SK-N-SH (cell line): ENCODE data around the gene SLC16A11. TPM values are rescaled to one million over a fixed set of nuclear protein-coding genes. Genes with fewer than 3 reads are reported as not detected.

ENCODE experiments used
- CTCF ChIA-PET: fragments of 300-600, 350-600 bp; formaldehyde crosslinking; extraction: SDS; loops from one replicate; lab custom pipeline; 2021; lab: Yijun Ruan, JAX
- POLR2A ChIA-PET: fragments of 350-600 bp; sonication (Branson Sonifier 250); formaldehyde crosslinking; extraction: SDS; loops from one replicate; lab custom pipeline; 2020; ENCODE audit warnings: antibody characterized with exemption, inconsistent platforms; lab: Yijun Ruan, JAX
- DNase-seq: peaks from one replicate; pipeline ENCODE4 v3.0.0; 2012
- H2AFZ ChIP-seq: fragments of 200-600 bp; sonication (generic); 2 replicates; pipeline ENCODE4 v1.8.1; 2016; ENCODE audit warnings: antibody characterized with exemption, mild to moderate bottlenecking, low read depth
- H3F3A ChIP-seq: fragments of 200-600 bp; sonication (generic); replicated peaks from 2 replicates; pipeline ENCODE3; 2016; ENCODE audit warnings: antibody characterized with exemption, mild to moderate bottlenecking; ENCODE audit not compliant: insufficient read depth
- H3K27ac ChIP-seq, 2 experiments: fragments of 200-500 bp in 1 of 2; fragments of 200-600 bp in 1 of 2; sonication (Bioruptor generic) in 1 of 2; sonication (generic), shearing (Covaris generic) in 1 of 2; 2 replicates each; pipeline versions ENCODE4 v1.5.1 to v1.6.1; 2014 to 2016; ENCODE audit warnings: low read depth in 2 of 2, inconsistent platforms in 1 of 2, low read length in 1 of 2, mild to moderate bottlenecking in 1 of 2, mixed read lengths in 1 of 2
- H3K27me3 ChIP-seq: fragments of 200-600 bp; sonication (generic), shearing (Covaris generic); 2 replicates; pipeline ENCODE4 v1.6.1; 2016; ENCODE audit warnings: mixed run types; ENCODE audit not compliant: insufficient read depth
- H3K36me3 ChIP-seq, 2 experiments: fragments of 200-500 bp in 1 of 2; fragments of 200-600 bp in 1 of 2; sonication (Bioruptor generic) in 1 of 2; sonication (generic) in 1 of 2; replicated peaks in 1 of 2; 2 replicates each; pipeline versions ENCODE3 to v1.5.1; 2014 to 2016; ENCODE audit warnings: low read length in 1 of 2, mild to moderate bottlenecking in 1 of 2; ENCODE audit not compliant: insufficient read depth in 2 of 2, control insufficient read depth in 1 of 2
- H3K4me1 ChIP-seq, 2 experiments: fragments of 200-500 bp in 1 of 2; fragments of 200-600 bp in 1 of 2; sonication (Bioruptor generic) in 1 of 2; sonication (generic), shearing (Covaris generic) in 1 of 2; 2 replicates each; pipeline versions ENCODE4 v1.5.1 to v1.6.1; 2014 to 2016; ENCODE audit warnings: low read depth in 1 of 2, low read length in 1 of 2, mixed run types in 1 of 2; ENCODE audit not compliant: insufficient read depth in 2 of 2, control insufficient read depth in 1 of 2
- H3K4me2 ChIP-seq: fragments of 200-600 bp; sonication (generic), shearing (Covaris generic); 2 replicates; pipeline ENCODE4 v1.6.1; 2017; ENCODE audit warnings: mixed run types
- H3K4me3 ChIP-seq, 2 experiments: fragments of 200-500 bp in 1 of 2; fragments of 200-600 bp in 1 of 2; sonication (Bioruptor generic) in 1 of 2; sonication (generic), shearing (Covaris generic) in 1 of 2; 2 replicates each; pipeline versions ENCODE4 v1.5.1 to v1.8.1; 2014 to 2016; ENCODE audit warnings: low read depth in 2 of 2, inconsistent platforms in 1 of 2, low read length in 1 of 2, mild to moderate bottlenecking in 1 of 2, mixed read lengths in 1 of 2, moderate library complexity in 1 of 2
- H3K79me2 ChIP-seq: fragments of 200-600 bp; sonication (generic); 2 replicates; pipeline ENCODE4 v1.8.1; 2017; ENCODE audit warnings: mild to moderate bottlenecking; ENCODE audit not compliant: insufficient read depth
- H3K9ac ChIP-seq: fragments of 200-600 bp; sonication (generic); 2 replicates; pipeline ENCODE4 v1.6.1; 2017; ENCODE audit warnings: mixed run types
- H3K9me2 ChIP-seq: fragments of 200-600 bp; sonication (generic); 2 replicates; pipeline ENCODE4 v1.6.1; 2017; ENCODE audit warnings: mixed run types
- H3K9me3 ChIP-seq: fragments of 200-600 bp; sonication (generic); 2 replicates; pipeline ENCODE4 v1.6.1; 2017; ENCODE audit warnings: mixed run types, mild to moderate bottlenecking, moderate library complexity
- H4K20me1 ChIP-seq: fragments of 200-600 bp; sonication (generic); 2 replicates; pipeline ENCODE4 v1.6.1; 2017; ENCODE audit warnings: mild to moderate bottlenecking, mixed run types; ENCODE audit not compliant: insufficient read depth
- CHD2 ChIP-seq: fragments of 150-350 bp; IDR thresholded peaks from 2 replicates; pipeline ENCODE4 v1.6.1; 2018; ENCODE audit warnings: low read length; ENCODE audit not compliant: partially characterized antibody
- EP300 ChIP-seq, 2 experiments: IDR thresholded peaks; 2 replicates each; pipeline versions ENCODE4 v1.4.0 to v1.6.1; 2012; ENCODE audit warnings: borderline replicate concordance in 1 of 2, low read depth in 1 of 2, low read length in 1 of 2
- NRF1 ChIP-seq: IDR thresholded peaks from 2 replicates; pipeline ENCODE4 v1.6.1; 2012; ENCODE audit warnings: low read depth, mild to moderate bottlenecking, low read length
- RAD21 ChIP-seq: IDR thresholded peaks from 2 replicates; pipeline ENCODE4 v1.6.1; 2012; ENCODE audit warnings: mild to moderate bottlenecking, low read length
- SMC3 ChIP-seq: IDR thresholded peaks from 2 replicates; pipeline ENCODE4 v1.6.1; 2012; ENCODE audit warnings: low read depth, low read length, improper control_type of control experiment
- YY1 ChIP-seq: IDR thresholded peaks from 2 replicates; pipeline ENCODE4 v1.4.0; 2012; ENCODE audit warnings: low read depth, mild to moderate bottlenecking
- WGBS: methylation state at CpG from one replicate; pipeline ENCODE4 v1.1.6; 2017; ENCODE audit warnings: low lambda C conversion rate; 5-methylcytosine and 5-hydroxymethylcytosine counted together
- polyA plus RNA-seq, 3 experiments: library from polyadenylated mRNA; depleted of rRNA; stranded (reverse); fragments of >200 nt; gene quantifications; 2 replicates each; pipeline ENCODE4 v1.2.3, GENCODE V29; 2012
- TF ChIP-seq, protein P1 (sequence below): fragments of 200-600 bp; sonication (generic); IDR thresholded peaks from 2 replicates; pipeline ENCODE4 v1.6.1; 2017; ENCODE audit warnings: antibody characterized with exemption, mild to moderate bottlenecking, moderate library complexity
- TF ChIP-seq, protein P2 (sequence below): IDR thresholded peaks from 2 replicates; pipeline ENCODE4 v1.4.0; 2012; ENCODE audit warnings: low read depth, borderline replicate concordance
- TF ChIP-seq, protein P3 (sequence below): fragments of 150-350 bp; IDR thresholded peaks from 2 replicates; pipeline ENCODE4 v1.6.1; 2016; ENCODE audit warnings: mild to moderate bottlenecking, low read depth, low read length
- TF ChIP-seq, protein P4 (sequence below): IDR thresholded peaks from 2 replicates; pipeline ENCODE4; 2012

The SLC16A11 gene
- polyA plus RNA-seq, 1 of the 3 experiments (the other 2 are of a cell fraction): 0.12 TPM

DNA sequence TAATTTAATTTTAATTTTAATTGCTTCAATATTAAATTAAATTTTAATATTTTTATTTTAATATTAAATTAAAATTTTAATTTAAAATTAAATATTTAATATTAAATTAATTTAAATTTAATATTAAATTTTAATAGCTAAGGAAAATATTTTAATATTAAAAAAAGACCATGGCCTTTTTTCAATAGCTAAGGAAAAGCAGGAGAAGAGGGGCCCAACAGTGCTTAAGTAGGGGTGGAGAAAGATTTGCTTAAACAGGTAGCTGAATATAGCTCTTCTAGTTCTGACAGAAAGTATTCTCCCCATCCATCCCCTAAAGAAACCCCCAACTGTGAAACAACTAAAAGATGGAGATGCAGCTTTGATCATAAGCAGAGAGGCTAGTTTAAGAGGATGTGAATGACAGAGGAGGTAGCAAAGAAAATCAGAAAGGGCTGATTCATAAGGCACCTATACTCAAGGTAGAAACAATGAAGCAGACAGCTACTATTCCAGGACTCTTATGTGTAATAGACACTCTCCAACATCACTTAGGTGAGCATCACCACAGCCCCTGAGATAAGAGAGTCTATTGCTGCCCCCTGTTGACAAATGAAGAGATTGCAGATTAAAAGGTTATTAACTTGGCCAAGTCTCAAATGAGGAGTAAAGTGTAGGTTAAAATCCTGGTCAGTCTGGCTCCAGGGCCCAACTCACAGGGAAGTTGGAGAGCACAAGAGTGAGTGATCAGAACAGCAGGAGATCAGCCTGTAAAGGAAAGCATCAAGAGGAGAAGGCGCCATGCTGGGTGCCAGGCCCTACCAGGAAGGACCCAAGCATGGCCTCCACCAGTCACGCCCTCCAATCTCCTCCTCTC lies 39.3 kb downstream of the SLC16A11 start:
- TF ChIP-seq, protein P1, sequence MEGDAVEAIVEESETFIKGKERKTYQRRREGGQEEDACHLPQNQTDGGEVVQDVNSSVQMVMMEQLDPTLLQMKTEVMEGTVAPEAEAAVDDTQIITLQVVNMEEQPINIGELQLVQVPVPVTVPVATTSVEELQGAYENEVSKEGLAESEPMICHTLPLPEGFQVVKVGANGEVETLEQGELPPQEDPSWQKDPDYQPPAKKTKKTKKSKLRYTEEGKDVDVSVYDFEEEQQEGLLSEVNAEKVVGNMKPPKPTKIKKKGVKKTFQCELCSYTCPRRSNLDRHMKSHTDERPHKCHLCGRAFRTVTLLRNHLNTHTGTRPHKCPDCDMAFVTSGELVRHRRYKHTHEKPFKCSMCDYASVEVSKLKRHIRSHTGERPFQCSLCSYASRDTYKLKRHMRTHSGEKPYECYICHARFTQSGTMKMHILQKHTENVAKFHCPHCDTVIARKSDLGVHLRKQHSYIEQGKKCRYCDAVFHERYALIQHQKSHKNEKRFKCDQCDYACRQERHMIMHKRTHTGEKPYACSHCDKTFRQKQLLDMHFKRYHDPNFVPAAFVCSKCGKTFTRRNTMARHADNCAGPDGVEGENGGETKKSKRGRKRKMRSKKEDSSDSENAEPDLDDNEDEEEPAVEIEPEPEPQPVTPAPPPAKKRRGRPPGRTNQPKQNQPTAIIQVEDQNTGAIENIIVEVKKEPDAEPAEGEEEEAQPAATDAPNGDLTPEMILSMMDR: peak; percentile 81
- TF ChIP-seq RAD21 (peak; percentile 86), SMC3 (peak; percentile 76), YY1 (no peak), NRF1 (no peak), EP300 (IDR thresholded peaks at IDR 0.05; ENCODE audit: borderline replicate concordance in 1 of 2, low read depth in 1 of 2, low read length in 1 of 2) (no peak), CHD2 (no peak)
- TF ChIP-seq, protein P2, sequence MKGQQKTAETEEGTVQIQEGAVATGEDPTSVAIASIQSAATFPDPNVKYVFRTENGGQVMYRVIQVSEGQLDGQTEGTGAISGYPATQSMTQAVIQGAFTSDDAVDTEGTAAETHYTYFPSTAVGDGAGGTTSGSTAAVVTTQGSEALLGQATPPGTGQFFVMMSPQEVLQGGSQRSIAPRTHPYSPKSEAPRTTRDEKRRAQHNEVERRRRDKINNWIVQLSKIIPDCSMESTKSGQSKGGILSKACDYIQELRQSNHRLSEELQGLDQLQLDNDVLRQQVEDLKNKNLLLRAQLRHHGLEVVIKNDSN: no peak
- TF ChIP-seq, protein P3, sequence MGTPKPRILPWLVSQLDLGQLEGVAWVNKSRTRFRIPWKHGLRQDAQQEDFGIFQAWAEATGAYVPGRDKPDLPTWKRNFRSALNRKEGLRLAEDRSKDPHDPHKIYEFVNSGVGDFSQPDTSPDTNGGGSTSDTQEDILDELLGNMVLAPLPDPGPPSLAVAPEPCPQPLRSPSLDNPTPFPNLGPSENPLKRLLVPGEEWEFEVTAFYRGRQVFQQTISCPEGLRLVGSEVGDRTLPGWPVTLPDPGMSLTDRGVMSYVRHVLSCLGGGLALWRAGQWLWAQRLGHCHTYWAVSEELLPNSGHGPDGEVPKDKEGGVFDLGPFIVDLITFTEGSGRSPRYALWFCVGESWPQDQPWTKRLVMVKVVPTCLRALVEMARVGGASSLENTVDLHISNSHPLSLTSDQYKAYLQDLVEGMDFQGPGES: no peak
- TF ChIP-seq, protein P4, sequence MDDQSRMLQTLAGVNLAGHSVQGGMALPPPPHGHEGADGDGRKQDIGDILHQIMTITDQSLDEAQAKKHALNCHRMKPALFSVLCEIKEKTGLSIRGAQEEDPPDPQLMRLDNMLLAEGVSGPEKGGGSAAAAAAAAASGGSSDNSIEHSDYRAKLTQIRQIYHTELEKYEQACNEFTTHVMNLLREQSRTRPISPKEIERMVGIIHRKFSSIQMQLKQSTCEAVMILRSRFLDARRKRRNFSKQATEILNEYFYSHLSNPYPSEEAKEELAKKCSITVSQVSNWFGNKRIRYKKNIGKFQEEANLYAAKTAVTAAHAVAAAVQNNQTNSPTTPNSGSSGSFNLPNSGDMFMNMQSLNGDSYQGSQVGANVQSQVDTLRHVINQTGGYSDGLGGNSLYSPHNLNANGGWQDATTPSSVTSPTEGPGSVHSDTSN: no peak
- Histone ChIP-seq H3K36me3 (peaks cover 19 to 29% of the 10 kb centered on the region in 2 experiments), H3K4me3 (no peak overlapping the region; a peak in 1 of 4 replicates), H3K4me2 (no peak overlapping the region), H3K27me3 (no peaks in the 10 kb centered on the region), H3K27ac (no peak overlapping the region), H2AFZ (no peak overlapping the region), H3K9me3 (no peaks in the 10 kb centered on the region), H4K20me1 (peaks cover 3% of the 10 kb centered on the region; the same call in 1 of the 2 replicates), H3K9ac (no peak overlapping the region), H3K4me1 (no peaks in the 10 kb centered on the region), H3F3A (peaks cover 4% of the 10 kb centered on the region), H3K9me2 (no peaks in the 10 kb centered on the region), H3K79me2 (peaks cover 33% of the 10 kb centered on the region)
- ChIA-PET CTCF (interaction anchor here (0.5 to 7.0 kb wide), 35 partner anchors 8 to 408 kb away, joined by 3 to 72 read pairs (median 4); partner anchors contain the start of genes ALOX12, BCL6B and RNASEK), POLR2A (no interaction called here)
- DNase-seq: peak; percentile 70
- WGBS: 72% methylated on average over 2 of the region's 2 CpGs
